Fibroblast of villous mesenchyme (primary cell): ENCODE data around the gene SLC24A5. TPM values are rescaled to one million over a fixed set of nuclear protein-coding genes. Genes with fewer than 3 reads are reported as not detected.
A peak's percentile ranks its signal among the peaks of the same experiment; 100 is the strongest.

Experiments
- DNase-seq: peaks from one replicate; pipeline ENCODE4 v3.0.0-alpha.2; 2010; ENCODE audit warnings: low read depth
- H3K4me3 ChIP-seq: 2 replicates; pipeline ENCODE4 v1.5.1; 2011; ENCODE audit warnings: low read depth, mild to moderate bottlenecking, low read length
- total RNA-seq: library from RNA; depleted of rRNA; stranded (reverse); fragments of >200 nt; gene quantifications from 2 replicates; pipeline ENCODE4 v1.2.3, GENCODE V29; 2012
- TF ChIP-seq, protein P1 (sequence below): IDR thresholded peaks from 2 replicates; pipeline ENCODE4 v1.5.1; 2012; ENCODE audit warnings: low read depth, mild to moderate bottlenecking, low read length; ENCODE audit not compliant: insufficient read depth

SLC24A5 gene
- total RNA-seq, 1 donor, result not detected

DNA sequence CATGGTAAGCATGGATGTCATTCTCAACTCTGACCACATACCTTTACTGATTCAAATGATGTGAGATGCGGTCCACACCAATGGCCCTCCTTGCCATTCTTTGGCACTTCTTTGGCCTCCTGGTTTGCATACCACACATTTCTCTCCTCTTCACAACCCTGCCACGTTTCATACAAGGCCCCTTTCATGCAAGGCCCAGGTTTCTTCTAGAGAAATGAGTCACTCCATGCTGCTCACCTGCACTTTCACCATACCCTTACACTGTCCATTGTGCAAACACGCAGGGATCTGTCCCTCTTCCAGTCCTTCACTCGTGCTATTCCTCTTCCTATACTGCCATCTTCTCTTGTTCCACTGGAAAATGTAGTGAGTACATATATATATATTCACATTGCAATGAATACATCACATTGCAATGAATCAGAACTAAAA lies 24.4 kb upstream of the SLC24A5 start:
- H3K4me3 ChIP-seq, result no peak overlapping the region
- DNase-seq, result no peak
- TF ChIP-seq, protein P1, sequence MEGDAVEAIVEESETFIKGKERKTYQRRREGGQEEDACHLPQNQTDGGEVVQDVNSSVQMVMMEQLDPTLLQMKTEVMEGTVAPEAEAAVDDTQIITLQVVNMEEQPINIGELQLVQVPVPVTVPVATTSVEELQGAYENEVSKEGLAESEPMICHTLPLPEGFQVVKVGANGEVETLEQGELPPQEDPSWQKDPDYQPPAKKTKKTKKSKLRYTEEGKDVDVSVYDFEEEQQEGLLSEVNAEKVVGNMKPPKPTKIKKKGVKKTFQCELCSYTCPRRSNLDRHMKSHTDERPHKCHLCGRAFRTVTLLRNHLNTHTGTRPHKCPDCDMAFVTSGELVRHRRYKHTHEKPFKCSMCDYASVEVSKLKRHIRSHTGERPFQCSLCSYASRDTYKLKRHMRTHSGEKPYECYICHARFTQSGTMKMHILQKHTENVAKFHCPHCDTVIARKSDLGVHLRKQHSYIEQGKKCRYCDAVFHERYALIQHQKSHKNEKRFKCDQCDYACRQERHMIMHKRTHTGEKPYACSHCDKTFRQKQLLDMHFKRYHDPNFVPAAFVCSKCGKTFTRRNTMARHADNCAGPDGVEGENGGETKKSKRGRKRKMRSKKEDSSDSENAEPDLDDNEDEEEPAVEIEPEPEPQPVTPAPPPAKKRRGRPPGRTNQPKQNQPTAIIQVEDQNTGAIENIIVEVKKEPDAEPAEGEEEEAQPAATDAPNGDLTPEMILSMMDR, result no peak

- peak; percentile 80 for DNase-seq
- TF ChIP-seq, protein P1, result no peak
- no peak overlapping the region for H3K4me3 ChIP-seq
These were observed 24.0 kb upstream of the SLC24A5 start for GRCh38 chr15:48096813-48097212.

- DNase-seq, result no peak
- TF ChIP-seq, protein P1, result no peak
- no peak overlapping the region for H3K4me3 ChIP-seq
These were observed 23.5 kb upstream of the SLC24A5 start for GRCh38 chr15:48097264-48097663.

GRCh38 chr15:48101376-48101961 lies 19.3 kb upstream of the SLC24A5 start:
- DNase-seq, result no peak
- TF ChIP-seq, protein P1, result no peak
- no peak overlapping the region for H3K4me3 ChIP-seq

DNA sequence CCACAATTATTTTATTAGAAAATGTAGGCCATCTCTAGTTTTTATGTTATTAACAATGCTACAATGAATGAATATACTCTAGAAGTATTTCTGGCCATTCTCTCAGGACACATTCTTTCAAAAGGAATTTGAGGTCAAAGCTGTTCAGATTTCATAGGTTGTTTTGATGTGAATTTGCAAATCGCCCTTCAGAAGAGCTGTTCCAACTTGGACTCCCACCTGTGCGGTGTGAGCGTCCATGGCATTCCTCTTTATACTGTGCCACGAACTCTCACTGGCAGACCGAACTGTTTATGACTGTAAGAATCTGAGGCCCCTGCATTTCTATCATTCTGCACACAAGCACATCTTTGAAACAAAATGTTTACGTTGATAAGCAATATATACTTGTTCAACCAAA lies 18.6 kb upstream of the SLC24A5 start:
- H3K4me3 ChIP-seq, result no peak overlapping the region
- DNase-seq, result peak; percentile 28
- TF ChIP-seq, protein P1, result no peak

DNA sequence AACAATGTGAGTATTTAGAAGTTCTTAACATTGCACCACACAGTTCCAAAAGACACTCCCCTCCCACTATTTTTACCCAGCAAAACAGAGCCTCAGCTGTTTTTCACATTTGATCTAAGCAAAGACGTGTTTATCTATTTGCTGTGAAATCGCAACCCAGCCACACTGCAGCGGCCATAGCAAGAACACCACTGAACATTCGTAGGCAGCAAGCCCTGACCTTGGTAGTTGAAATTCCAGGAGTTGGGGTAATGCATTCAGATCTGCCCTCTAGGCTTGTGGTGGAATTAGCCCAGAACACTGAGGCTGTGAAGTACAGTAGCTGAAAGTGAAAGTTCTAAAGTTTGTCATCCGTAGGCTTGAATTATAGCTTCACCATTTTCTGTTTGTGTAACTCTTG lies 17.1 kb upstream of the SLC24A5 start:
- H3K4me3 ChIP-seq, result no peak overlapping the region
- DNase-seq, result no peak
- TF ChIP-seq, protein P1, result no peak

- TF ChIP-seq, protein P1, result no peak
- H3K4me3 ChIP-seq, result no peak overlapping the region
- no peak for DNase-seq
These were observed 14.9 kb upstream of the SLC24A5 start for GRCh38 chr15:48105936-48106335.
